ENCODE measurements around the gene NXN.
A peak's percentile ranks its signal among the peaks of the same experiment; 100 is the strongest.
"Not testable (repeated sequence)": the region's sequence is repeated elsewhere in the genome, so short reads cannot be mapped to it uniquely, and the experiment has no call there.

NXN gene

DNA sequence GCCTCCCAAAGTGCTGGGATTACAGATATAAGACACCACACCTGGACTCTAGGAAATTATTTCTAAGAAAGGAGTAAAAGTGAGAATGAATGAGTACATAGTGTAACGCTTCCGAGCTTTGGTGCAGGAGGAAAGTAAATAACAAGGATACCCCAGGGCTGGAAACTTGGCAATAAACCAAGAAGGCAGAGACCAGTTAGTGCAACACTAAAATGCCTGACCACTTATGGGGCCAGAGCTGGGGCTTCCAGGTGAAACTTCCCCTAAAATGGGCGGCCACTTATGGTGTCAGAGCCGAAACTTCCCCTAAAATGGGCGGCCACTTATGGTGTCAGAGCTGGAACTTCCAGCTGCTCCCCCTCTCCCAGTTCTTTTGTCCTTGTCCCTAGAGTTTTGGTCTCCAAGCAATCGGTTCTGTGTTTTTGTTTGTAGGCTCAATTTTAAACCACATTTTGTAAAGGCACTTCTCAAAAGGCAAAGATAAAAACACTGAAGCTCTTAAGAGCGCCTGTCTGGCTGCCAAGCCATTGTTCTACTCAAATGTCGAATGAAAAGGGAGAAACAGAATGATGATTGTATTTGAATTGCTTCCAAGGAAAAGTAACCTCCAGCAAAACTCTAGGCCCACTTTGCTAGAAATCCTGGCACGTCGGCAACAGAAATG is 63.9 kb downstream of the NXN start:
- DNase-seq: peak; percentile 93

DNA sequence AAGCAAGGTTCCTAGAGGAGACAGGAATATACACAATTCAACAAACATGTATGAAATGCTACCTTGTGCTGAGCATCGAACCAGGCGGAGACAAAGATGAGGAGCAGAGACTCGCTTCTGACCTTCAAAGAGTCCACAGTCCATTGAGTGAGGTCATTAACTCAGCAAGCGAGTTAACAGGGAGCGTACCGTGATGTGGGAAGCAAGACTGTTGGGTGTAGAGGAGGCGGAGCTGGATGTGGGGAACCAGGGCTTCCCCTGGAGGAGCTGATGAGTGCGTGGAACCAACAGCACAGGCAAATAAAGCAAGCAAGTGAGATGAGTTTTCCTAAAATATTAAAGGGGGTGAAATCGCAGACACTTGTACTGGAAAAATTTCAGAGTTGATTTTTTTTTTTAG is 65.0 kb downstream of the NXN start:
- DNase-seq: no peak

DNA sequence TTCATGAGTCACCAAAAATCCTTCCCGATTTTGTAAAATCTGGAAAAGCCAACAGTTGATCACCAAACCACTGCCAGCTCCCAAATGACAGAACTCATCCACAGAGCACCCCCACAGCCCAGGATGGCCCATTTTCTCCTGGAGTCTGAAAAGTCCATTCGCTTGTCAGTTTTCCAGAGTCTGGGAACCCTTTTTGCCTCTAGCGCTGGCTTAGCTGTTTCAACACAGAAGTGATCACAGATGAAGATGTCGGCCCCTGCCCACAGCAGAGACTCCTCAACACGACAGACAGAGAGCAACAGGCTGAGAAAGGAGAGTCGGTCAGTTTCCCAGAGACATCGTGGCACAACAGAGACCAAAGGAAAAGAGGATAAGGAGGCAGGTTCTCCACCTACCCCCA is 66.4 kb downstream of the NXN start:
- DNase-seq: no peak

DNA sequence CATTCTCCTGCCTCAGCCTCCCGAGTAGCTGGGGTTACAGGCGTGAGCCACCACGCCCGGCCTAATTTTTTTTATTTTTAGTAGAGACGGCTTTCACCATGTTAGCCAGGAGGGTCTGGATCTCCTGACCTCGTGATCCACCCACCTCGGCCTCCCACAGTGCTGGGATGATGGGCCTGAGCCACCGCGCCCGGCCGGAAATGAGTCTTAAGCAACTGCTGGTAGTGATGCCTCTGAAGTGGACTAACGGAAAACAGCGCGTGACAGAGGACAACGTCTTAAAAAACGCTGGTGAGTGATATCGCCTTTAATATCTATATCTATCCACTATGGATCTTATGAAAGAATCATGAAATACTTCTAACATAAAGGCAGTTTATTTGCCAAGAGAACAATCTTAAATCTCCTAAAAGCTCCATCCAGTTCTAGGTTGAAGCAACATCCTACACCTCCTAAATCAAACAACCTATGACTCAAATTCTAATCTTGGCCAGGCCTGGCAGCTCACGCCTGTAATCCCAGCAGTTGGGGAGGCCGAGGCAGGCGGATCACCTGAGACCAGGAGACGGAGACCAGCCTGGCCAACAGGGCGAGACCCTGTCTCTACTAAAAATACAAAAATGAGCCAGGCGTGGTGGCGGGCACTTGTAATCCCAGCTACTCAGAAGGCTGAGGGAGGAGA is 69.8 kb downstream of the NXN start:
- no peak for DNase-seq

DNA sequence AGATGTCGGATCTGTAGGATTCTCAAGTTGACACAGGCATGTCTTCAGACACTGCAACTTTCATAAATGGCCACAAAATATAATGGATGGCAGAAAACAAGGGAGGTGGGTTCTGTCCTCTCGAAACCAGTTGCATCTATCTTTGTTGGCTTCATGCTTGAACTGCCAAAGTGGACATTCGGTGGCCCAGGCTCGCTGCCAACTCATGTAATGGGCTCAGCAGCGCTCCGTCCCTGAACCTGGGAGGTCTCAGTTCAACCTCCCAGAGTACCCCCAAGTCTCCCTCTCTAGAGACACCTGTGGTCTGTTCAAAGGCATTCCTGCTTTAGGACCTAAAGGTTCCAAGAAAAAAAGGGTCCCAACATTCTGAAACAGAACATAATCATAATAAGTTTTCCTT is 71.9 kb downstream of the NXN start:
- no peak for DNase-seq

DNA sequence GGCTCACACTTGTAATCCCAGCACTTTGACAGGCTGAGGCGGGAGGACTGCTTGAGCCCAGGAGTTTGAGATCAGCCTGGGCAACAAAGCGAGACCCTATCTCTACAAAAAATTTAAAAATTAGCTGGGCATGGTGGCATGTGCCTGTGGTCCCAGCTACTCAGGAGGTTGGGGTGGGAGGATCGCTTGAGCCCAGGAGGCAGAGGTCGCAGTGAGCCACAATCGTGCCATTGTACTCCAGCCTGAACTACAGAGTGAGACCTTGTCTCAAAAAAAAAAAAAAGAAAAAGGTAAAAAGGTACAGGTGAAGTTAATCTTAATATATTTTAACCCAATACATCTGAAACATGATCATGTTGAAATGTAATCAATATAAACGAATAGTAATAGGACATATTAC is 73.9 kb downstream of the NXN start:
- DNase-seq: not testable (repeated sequence)

DNA sequence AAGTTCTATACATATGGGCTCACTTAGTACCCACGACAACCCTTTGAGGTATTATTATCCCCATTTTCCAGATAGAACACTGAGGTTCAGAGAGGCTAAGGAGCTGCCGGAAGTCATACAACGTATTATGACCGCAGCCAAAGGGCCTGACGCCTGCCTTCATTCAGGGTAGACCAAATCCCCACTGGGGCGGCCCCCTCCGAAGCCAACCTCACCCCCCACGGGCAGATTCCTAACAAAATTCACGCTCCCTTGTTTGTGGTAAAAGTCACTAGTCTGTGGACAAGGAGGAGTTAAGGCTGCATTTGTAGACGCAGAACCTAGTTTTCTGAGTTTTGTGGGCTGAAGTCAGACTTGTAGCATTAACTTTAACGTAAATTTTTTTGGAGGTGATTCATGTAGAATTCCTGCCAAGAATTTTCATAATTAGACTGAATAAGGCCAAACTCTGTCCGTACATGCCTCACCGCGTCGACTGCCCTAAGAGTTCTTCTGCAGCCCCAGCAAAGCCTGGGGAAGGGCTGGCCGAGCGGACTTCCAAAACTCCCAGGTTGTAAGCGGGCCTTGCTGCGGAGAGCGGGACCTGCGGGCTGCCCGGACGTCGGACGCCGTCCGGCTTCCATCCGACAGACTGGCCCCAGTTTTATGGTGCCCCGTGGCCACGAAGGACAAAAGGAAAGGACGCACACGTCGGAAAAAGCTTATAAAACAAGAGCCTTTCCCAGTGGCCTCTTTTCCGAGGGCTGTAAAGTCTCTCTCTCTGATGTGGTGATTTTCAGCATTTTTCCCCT is 75.7 kb downstream of the NXN start:
- no peak for DNase-seq

DNA sequence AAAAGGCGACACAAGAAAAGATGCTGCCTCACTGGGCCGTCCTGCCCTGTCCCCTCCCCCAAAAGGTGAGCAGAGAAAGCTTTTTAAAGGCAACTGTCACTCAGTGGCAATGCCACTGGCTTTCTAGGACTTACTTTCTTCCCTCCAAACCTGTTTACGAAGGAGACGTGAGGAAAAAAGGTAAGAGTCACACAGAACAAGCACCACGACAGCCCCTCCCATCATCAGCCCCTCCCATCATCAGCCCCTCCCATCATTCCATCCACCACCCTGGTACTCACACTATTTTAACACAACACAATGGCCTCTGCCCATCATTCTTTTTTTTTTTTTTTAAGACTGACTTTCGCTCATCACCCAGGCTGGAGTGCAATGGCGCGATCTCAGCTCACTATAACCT is 77.1 kb downstream of the NXN start:
- no peak for DNase-seq

DNA sequence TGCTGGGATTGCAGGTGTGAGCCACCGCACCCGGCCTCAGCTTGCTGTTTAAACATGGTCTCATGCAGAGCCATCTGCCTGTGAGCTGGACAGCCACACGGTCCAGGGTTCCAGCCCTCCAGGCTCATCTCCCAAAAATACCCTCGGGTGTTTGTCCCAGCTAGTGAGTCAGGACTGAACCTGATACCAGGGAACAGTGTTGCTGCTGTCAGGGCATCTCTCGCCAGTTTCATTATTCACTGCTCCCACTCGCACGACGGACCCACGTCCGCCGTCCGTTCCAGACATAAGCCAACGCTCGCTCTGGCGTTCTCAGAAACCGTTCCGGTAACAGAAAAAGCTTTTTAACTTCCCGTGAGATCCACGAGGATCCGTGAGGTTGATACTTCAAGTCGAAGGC is 77.6 kb downstream of the NXN start:
- DNase-seq: no peak

DNA sequence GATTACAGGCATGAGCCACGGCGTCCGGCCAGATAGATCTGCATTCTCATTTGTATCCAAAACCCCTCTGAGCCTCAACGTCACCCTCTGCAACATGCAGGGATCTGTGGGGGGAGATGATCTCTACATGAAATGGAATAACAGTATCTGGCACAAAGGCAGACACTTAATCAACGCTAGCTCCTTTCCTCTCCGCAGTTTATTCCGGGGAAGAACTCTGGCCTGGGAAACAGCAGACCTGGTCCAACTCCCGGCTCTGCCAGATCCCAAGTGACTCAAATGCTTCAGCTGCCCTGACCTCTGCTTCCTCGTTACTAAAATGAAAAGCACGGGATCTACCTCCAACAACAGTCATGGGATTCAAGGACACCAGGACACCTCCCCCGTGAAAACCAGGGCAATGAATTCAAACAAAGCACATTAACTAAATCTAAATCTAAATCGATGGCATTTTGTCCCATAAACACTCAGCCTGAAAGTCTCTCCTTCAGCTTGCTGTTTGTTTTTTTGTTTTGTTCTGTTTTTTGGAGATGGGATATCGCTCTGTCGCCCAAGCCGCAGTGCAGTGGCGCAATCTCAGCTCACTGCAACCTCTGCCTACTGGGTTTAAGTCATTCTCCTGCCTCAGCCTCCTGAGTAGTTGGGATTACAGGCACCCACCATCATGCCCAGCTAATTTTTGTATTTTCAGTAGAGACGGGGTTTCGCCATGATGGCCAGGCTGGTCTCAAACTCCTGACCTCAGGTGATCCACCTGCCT is 78.2 kb downstream of the NXN start:
- no peak for DNase-seq

DNA sequence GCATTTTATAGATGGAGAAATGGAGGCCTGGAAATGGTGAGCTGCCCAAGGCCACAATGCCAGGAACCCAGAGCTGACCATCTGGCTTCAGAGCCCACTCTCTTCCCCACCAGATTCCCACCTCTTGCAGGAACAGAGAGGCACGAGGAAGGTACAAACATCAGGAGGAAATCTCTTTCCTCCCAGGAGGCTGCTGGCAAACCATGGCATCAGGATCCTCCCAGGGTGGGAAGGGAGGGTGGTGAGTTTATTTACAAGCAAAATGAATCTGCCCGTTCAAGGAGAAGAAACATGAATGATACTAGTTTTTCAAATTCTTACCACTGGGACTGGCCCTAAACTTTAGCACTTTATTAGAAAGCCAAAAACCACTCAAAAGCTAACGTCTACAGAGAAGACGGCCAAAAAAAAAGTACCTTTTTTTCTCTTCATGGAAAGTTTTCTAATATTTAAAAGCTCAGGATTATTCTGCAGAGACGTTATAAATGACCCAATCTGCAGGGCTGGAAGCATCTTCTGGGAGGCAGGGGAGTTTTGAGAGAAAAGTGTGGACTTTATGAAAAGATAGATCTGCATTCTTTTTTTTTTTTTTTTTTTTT is 79.1 kb downstream of the NXN start:
- DNase-seq: no peak

DNA sequence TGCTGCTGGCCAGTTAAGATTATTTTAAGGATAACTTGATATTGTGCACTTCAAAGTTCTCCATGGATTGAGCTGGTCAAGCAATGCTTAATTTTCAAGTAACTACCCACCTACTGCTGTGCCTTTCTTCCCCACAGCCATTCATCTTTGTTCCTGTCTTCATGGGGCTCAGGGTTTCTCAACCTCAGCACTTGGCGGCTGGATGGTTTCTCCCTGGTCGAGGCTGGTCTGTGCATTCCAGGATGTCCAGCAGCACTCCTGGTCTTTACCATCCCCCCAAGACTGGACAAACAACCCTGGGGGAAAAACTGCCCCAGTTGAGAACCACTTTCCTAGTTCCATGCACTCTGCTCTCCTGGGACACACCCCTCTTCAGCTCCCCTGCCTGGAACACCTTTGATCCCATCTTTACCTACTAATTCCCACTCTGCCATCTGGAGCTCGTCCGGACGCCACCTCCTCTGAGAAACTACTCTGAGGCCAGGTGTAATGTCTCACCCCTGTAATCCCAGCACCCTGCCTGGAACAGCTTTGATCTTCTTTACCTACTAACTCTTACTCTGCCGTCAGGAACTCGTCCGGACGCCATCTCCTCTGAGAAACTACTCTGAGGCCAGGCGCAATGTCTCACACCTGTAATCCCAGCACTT is 81.5 kb downstream of the NXN start:
- no peak for DNase-seq

DNA sequence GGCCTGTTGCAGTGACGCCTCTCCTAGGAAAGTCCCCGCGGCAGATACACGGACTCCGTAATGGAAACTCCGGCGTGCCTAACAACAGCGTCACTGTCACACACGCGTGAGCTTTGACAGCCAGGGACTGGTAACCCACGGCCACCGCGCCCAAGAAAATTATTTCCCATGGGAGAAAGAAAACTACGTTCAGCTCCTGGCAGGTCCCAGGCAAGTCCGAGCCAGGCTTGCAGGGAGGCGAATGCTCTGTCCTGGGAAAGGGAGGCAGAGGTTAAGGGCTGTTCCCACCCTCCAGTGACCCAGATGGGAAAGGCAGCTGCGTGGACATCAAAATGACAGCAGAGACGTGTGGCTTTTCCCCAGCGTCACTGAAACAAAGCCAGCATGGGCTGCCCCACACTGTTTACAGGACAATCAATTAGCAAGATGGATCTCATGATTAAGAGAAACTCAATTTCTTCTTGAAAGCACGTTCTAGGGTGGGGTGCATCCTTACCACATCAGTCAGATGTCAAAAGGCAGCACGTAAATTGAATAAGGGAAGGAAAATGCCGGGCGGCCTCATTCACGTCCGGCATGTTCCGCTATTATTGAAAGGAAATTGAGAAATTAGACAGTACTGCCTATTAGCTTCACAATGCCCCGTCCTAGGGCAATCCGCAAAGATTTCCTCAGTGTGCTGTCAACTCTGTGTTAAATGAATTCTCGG is 82.5 kb downstream of the NXN start:
- DNase-seq: no peak

DNA sequence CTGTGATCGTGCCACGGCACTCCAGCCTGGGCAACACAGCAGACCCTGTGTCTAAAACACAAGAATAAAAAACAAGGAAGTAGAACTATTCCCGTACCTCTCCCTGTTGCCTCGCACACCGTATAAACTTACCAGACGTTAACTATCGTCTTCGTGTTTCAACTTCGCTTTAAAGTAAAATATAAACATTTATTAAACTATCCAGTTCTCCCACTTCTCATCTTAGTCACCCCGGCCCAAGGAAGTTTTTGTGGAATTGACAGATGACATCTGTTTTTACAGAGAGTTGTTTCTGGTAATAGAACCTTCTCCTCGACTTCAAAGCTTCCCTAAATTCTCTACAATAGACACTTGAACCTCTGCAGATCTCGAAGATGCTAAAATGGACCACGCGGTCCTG is 83.1 kb downstream of the NXN start:
- DNase-seq: no peak

DNA sequence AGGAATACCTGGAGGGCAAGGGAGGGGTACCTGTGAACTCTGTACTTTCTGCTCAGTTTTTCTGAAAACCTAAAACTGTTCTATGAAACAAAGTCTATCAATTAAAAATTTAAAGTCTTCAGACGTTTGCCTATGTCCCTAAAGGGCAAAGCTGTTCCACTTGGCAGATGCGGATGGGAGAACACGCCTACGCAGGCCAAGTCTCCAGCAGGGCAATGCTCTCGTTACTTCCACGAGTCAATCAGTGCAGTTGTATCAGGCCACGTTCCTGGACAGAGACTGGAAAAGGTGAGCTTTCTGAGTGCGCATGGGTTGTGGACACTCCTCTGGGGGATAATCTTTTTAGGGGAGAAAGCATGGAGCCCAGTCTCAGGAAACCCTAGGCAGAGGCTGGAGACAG is 86.6 kb downstream of the NXN start:
- no peak for DNase-seq

DNA sequence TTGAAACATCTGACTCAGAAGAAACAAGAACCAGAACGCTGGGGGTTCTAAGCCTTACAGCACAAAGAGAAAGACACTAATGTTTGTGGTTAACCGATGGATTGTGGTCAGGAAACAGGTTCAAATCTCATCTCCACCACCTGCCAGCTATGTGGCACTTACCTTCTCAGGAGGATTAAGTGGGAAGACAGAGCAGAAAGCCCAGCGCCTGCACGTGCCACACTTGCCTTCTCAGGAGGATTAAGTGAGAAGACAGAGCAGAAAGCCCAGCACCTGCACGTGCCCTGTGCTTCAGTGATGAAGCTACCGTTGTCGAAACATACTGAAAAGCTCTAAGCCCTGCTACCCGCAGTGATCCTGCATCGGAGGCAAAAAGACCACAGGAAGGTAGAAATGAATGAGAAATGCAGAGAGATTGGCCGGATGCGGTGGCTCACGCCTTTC is 90.6 kb downstream of the NXN start:
- DNase-seq: no peak

DNA sequence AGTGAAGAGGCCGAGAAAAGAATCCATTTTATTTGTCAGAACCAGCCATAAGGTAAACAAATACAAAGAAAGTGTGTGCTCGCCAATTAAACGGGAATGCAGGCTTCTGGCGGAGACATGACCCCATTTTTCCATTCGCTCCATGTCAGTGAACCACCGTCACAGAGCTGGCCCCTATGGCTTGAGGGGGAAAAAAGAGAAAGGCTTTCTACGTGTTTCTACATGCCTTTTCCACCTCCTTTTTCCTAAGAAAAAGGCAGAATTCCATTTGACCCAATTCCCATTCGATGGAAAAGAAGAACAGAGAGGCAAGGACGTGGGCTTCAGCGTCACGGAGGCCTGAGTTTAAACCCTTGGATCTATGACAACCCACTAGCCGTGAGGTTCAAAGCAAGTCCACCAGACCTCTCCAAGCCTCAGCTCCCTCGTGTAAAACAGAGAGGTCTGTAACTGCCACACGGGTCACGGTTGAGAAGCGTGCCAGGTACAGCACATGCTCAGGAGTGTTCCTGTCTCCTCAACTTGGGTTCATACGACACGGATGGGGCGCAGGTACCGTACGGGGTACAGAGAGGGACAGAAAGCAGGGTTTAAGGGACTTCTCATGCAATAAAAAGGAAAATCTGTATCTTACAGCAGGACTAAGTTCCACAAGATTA is 91.9 kb downstream of the NXN start:
- no peak for DNase-seq

DNA sequence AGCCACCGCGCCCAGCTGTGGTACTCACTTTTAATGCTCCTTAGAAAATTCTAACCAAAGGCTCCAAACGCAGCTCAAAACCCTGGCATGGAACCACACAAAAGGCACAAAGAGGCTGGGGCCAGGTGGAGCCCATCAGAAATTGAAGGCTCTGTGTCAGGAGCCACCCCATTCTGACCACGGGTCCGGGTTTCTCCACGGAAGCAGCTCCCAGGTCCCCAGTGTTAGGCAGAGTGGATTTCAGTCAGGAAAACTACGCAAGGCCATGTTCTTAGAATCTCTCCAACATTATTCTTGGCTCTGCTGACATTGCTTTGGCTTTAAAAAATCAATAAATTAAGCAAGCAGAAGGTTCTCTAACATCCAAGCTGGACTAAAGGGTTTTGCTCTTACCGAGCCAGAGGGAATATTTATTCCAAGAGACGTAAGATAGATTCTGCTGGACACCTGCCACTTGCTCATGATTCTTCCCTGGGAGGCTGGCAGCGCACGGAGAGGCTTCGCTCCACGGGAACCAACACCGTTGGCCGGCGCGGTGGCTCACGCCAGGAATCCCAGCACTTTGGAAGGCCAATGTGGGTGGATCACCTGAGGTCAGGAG is 93.5 kb downstream of the NXN start:
- DNase-seq: no peak

DNA sequence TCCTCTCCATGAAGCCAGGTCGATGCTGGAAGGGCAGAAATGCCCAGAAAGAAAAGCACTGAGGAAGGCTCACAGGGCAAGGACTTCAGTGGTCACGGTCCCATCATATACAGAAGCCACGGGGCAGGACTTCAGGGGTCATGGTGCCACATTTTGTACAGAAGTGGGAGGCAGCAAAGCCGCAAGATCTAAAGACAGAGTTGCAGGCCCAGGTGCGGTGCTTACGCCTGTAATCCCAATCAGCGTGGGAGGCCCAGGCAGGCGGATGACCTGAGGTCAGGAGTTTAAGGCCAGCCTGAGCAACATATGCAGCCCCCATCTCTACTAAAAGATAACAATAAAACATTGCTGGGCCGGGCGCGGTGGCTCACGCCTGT is 96.0 kb downstream of the NXN start:
- no peak for DNase-seq

DNA sequence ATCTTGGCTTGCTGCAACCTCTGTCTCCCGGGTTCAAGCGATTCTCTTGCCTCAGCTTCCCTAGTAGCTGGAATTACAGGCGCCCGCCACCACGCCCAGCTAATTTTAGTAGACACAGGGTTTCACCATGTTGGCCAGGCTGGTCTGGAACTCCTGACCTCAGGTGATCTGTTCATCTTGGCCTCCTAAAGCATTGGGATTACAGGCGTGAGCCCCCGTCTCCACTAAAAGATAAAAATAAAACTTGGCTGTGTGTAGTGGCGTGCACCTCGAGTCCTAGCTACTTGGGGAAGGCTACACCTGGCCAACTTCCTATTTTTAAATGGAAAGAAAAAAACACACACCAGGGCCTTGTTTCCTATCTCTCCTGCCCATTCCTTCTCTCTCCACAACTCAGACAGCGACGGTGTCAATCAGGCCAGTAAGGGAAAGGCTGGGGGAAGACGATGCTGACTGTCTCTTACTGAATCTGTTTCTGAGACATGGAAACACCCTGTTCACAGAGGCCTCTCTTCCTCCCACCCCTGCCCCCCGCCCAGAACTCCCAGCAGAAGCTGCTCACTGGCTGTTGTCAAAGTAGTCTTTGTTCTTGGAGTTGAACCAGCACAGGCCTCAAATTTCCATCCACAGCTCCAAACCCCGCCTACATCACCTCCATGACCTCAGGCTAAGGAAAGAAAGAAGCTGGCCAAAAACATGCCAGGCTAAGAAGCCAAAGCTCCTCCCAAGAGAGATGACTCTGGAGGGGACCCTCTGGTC is 96.6 kb downstream of the NXN start:
- no peak for DNase-seq
